ENCODE measurements around the gene HTR1B. TPM values are rescaled to one million over a fixed set of nuclear protein-coding genes. Genes with fewer than 3 reads are reported as not detected.

HTR1B gene
- polyA plus RNA-seq, 2 of the 4 experiments (the other 2 are of a cell fraction): 0.12 TPM; not detected in 1

GRCh38 chr6:77502981-77503380, 39.7 kb upstream of the HTR1B start:
- ATAC-seq (no peak), FAIRE-seq (no peak), DNase-seq (ENCODE audit: low read depth in 1 of 2, low spot score in 1 of 2) (no peak)
- Histone ChIP-seq H3K4me3 (no peak overlapping the region), H3K4me2 (no peak overlapping the region), H3K9me3 (no peaks in the 10 kb centered on the region), H3K4me1 (no peaks in the 10 kb centered on the region), H3K27ac (no peak overlapping the region)
- TF ChIP-seq REST (IDR thresholded peaks at IDR 0.05): no peak
- no peak for TF ChIP-seq RARB (CRISPR knock-in tag; IDR thresholded peaks at IDR 0.05)
- TF ChIP-seq EHMT2 (IDR thresholded peaks at IDR 0.05; ENCODE audit: low read depth): no peak
- TF ChIP-seq HMGXB4 (CRISPR knock-in tag; IDR thresholded peaks at IDR 0.05; ENCODE audit: borderline replicate concordance): no peak
- no peak for TF ChIP-seq CBX8 (IDR thresholded peaks at IDR 0.05)
- no peak for TF ChIP-seq MAZ (IDR thresholded peaks at IDR 0.05; ENCODE audit: borderline replicate concordance, low read depth, low read length)
- no peak for TF ChIP-seq ZNF302 (CRISPR knock-in tag; IDR thresholded peaks at IDR 0.05)
- no peak for TF ChIP-seq NFE2L2 (conservative IDR thresholded peaks at IDR 0.05; ENCODE audit: low read length)
- TF ChIP-seq RCOR1 (IDR thresholded peaks at IDR 0.05; ENCODE audit: low read depth, low read length): no peak
- TF ChIP-seq FOXS1 (CRISPR knock-in tag; IDR thresholded peaks at IDR 0.05): no peak
- TF ChIP-seq BHLHE40 (IDR thresholded peaks at IDR 0.05; ENCODE audit: low read depth, low read length): no peak
- no peak for TF ChIP-seq USF2 (IDR thresholded peaks at IDR 0.05)
- TF ChIP-seq PHF8 (IDR thresholded peaks at IDR 0.05; ENCODE audit: borderline replicate concordance, low read depth): no peak
- no peak for TF ChIP-seq POLR2AphosphoS2 (conservative IDR thresholded peaks at IDR 0.05; ENCODE audit: low read length)
- TF ChIP-seq MAFK (IDR thresholded peaks at IDR 0.05; ENCODE audit: partially characterized antibody): no peak
- TF ChIP-seq EHF (CRISPR knock-in tag; IDR thresholded peaks at IDR 0.05): no peak
- no peak for TF ChIP-seq HES2 (IDR thresholded peaks at IDR 0.05)
- no peak for TF ChIP-seq HOXB5 (CRISPR knock-in tag; IDR thresholded peaks at IDR 0.05)
- CTCF ChIA-PET: no interaction called here
- WGBS (ENCODE audit: missing lambda C conversion rate): 80% methylated on average over 1 of the region's 1 CpG
- POLR2A ChIA-PET: no interaction called here

- DNase-seq (ENCODE audit: low read depth in 1 of 2, low spot score in 1 of 2): peak in 1 of 2 experiments; percentile 26
- Histone ChIP-seq H3K4me1 (no peaks in the 10 kb centered on the region), H3K27ac (no peak overlapping the region), H3K4me3 (no peak overlapping the region), H3K9me3 (no peaks in the 10 kb centered on the region), H3K4me2 (no peak overlapping the region)
- 4% methylated on average over 2 of the region's 2 CpGs for WGBS (ENCODE audit: missing lambda C conversion rate)
- CTCF ChIA-PET: interaction anchor here (0.7 kb wide), 1 partner anchor 834 kb away, joined by 3 read pairs; no protein-coding TSS in a partner anchor
- ATAC-seq: no peak
- no peak for TF ChIP-seq TP53 (CRISPR knock-in tag; IDR thresholded peaks at IDR 0.05)
- no peak for TF ChIP-seq RAD21 (conservative IDR thresholded peaks at IDR 0.05 in 1 of 2, IDR thresholded peaks at IDR 0.05 in 1 of 2)
- no peak for TF ChIP-seq ZC3H11A (IDR thresholded peaks at IDR 0.05)
- TF ChIP-seq CBX8 (IDR thresholded peaks at IDR 0.05): no peak
- TF ChIP-seq BCL3 (IDR thresholded peaks at IDR 0.05): no peak
- TF ChIP-seq HMGXB4 (CRISPR knock-in tag; IDR thresholded peaks at IDR 0.05; ENCODE audit: borderline replicate concordance): no peak
- TF ChIP-seq ZNF302 (CRISPR knock-in tag; IDR thresholded peaks at IDR 0.05): no peak
- TF ChIP-seq E2F6 (IDR thresholded peaks at IDR 0.05; ENCODE audit: borderline replicate concordance, low read depth): no peak
- TF ChIP-seq NR3C1 (IDR thresholded peaks at IDR 0.05): no peak
- TF ChIP-seq ATOH8 (CRISPR knock-in tag; IDR thresholded peaks at IDR 0.05; ENCODE audit: low read depth): no peak
- TF ChIP-seq GATA3 (IDR thresholded peaks at IDR 0.05; ENCODE audit: borderline replicate concordance): no peak
- TF ChIP-seq SMC3 (IDR thresholded peaks at IDR 0.05): no peak
- POLR2A ChIA-PET: no interaction called here
- no peak for FAIRE-seq
Measured at GRCh38 chr6:77492530-77492929, 29.2 kb upstream of the HTR1B start.

Measured in A549 (cell line).